ENCODE measurements around the gene FCRL1. TPM values are rescaled to one million over a fixed set of nuclear protein-coding genes. Genes with fewer than 3 reads are reported as not detected.

Gene FCRL1
- total RNA-seq, 1 donor from 2014 or later: not detected

DNA sequence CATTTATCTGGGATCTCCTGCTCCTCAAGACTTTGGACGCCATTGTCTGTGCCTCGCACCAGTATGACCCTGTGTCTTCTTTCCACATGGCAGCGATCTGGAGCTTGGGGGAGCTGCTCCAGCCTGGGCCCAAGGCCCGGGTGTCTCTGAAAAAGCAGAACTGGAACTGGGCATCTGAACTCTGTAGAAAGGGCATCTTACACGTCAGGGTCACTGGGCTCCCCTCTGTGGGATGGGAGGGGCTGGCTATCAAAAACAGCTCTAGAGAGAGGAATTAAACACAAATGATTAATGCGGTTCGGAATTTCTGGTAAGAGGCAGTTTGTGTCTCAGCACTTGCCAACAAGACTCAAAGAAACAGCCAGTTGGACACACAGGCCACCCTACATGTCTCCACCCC lies 16.1 kb downstream of the FCRL1 start:
- DNase-seq (ENCODE audit: low read depth): no peak

DNA sequence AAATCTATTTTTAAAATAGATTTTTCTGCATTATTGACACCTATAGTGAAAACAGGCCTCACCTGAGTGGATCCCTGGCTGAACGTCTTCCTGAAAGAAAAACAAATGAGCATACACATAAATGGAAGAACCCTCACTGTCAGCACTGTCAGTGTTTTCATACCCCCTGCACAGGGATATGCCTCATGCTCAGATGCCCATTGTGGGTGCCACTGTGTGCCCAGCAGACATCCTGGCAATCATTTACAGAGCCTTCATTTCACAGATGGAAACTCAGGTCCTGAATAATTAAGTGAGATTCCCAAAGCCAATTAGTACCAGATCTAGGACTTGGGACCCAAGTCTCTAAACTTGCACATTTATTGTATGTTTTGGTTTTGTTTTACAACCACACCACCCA lies 19.9 kb downstream of the FCRL1 start:
- no peak for DNase-seq (ENCODE audit: low read depth)

DNA sequence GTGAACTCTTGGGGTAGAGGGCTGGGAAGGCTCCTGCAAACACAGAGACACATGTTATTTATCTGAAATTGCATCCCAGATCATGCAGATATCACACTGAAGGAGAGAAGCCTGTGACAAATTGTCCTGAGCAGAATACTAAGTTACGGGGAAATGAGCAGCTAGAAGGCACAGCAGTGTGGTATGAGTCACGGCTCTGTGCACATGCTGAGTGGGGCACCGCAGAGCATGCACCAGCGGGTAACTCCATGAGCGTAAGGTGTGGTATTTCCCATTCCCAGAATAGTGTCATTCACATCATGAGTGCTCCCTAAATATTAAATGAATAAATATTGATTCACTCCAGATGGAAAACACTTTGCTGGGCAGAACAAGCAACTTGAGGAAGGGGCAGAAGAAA lies 21.7 kb downstream of the FCRL1 start:
- no peak for DNase-seq (ENCODE audit: low read depth)

DNA sequence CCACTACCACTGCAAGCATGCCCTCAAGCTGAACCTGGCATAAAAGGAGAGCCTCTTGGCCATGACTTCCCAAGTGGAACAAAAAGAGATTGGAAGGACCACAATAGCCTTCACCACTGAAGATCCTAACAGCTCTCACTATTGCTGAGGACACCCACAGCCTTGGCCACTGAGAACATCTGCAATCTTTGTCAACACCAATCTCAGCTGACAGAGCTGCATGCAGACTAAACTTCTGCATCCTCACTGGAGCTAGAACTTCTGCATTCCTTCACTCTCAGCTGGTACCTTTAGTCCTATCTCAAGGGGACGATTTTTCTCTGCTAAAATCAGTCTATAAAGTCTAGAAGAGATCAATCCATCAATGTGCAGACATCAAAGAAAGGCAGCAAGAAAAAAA lies 34.7 kb downstream of the FCRL1 start:
- DNase-seq (ENCODE audit: low read depth): no peak

DNA sequence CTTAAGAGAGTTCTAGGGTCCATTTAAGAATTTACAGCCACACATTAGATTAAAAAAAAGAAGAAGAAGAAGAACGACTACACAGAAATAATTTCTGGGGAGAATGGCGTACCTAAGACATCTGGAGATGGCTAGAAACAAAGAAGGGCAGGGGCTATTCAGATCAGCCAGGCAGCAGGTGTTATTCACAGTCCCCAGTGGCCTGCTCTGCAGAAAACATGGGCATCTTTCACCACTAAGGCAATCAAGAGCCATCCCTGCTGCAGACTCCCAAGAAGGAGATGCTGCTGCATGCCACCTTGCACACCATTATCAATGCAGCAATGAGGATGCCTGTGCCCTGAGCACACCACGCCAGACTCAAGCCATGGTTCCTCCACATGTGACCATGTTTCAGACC lies 35.1 kb downstream of the FCRL1 start:
- DNase-seq (ENCODE audit: low read depth): no peak

DNA sequence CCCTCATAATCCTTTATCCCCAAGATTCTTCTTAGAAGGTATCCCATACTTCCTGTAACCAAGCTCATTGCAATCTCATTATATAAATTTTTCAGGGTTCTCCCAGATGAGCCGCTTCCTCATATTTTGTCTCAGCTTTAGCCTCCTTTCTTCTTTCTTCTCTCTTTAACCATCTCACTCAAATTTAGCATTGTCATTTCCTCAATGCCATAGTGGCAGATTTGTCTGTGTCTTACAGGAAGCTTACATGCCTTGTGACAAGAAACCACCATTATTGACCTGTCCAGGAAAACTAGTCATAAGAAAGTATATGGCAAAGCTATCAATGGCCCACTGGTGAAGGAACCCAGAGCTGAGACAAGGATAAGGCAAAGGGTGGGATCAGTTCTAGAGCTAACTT lies 37.0 kb downstream of the FCRL1 start:
- no peak for DNase-seq (ENCODE audit: low read depth)

DNA sequence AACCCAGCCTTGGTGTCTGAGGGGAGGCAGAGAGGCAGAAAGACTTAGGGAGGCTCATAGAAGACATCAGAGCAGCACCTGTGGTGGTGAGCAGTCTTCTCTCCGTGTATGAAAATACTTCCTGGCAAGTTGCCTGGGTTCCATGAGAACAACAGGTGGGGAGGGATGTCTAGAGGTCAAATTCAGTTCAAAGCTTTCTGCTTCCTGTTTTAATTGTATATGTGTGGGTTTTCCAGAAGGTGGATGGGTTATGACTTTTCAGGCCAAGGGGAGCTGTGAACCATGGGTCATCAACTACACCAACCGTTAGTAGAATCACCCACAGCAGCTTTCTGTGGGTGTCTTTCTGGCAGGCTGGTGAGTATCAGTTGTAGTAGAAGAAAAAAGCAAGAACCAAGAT lies 38.9 kb downstream of the FCRL1 start:
- DNase-seq (ENCODE audit: low read depth): no peak

DNA sequence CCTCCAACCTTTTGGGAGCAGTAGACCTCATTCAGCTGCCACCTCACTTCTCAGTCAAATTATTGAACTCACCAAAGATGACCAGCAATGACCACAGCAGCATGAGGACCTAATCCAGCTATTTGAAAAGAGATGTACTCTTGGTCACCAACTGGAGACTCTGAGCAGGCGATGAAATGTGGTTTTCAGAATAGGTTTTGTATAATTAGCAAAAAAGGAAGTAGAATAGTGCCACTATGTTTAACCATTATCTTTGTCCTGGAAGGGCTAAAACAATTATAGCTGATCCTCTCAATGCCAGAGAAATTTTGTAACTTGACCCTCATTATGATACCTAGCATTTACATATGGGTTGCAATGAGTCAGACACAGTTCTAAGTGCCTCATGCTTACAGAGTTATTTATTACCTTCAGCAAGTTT lies 42.9 kb downstream of the FCRL1 start, which contains the start of gene FCRL2:
FCRL2 (minus strand) TSS at position 162 of the 421 bp plus-strand sequence; CDS start at position 103, 59 bp downstream.
- no peak for DNase-seq (ENCODE audit: low read depth)

DNA sequence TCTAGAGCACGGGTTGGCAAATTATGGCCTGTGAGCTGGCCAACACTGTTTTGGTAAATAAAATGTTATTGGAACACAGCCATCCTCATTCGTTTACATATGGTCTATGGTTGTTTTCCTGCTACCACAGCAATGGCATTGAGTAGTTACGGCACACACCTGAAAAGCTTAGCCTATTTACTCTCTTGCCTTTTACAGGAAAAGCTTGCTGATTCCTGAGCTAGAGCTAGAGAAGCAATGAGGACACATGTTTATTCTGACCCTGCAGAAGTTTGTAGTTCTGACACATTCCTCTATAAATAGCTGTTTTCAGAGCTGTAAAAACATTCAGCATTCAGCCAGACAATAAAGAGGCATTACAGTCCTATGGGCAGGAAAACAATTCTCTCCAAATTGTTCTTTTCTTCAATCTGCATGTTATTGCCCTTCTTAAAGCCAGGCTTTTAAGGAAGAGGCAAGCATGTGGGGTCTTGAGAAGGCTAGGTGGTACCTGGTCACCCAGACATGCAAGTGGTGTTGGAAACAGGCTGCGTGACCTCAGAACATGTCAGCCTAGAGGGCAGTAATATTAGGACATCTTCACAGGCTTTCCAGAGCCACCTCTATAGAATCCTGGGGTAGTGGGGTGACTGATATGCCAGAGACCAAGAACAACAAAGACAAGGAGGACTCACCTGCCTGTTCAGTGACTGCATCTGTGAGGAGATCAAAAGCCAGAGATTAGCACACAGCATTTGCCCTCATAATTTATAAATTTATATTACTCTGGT lies 44.6 kb downstream of the FCRL1 start:
- no peak for DNase-seq (ENCODE audit: low read depth)

DNA sequence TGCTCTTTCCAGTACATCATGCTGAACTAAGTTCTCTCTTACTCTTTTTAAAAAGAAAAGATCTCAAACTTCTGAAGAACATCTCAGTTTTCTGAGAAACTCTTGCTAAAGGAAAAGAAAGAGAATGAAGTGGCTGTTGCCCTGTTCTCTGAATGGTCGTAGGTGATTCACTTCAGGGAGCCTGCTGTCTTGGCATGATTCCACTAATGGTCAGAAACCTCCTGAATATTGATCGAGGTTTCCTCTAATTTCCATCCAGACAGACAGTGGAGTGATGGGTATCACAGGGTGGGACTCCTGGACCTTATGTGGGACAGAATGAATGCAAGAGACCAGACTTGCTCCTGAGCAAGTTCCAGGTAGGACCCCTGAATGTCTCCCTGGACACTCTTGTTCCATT lies 45.5 kb downstream of the FCRL1 start:
- DNase-seq (ENCODE audit: low read depth): no peak

DNA sequence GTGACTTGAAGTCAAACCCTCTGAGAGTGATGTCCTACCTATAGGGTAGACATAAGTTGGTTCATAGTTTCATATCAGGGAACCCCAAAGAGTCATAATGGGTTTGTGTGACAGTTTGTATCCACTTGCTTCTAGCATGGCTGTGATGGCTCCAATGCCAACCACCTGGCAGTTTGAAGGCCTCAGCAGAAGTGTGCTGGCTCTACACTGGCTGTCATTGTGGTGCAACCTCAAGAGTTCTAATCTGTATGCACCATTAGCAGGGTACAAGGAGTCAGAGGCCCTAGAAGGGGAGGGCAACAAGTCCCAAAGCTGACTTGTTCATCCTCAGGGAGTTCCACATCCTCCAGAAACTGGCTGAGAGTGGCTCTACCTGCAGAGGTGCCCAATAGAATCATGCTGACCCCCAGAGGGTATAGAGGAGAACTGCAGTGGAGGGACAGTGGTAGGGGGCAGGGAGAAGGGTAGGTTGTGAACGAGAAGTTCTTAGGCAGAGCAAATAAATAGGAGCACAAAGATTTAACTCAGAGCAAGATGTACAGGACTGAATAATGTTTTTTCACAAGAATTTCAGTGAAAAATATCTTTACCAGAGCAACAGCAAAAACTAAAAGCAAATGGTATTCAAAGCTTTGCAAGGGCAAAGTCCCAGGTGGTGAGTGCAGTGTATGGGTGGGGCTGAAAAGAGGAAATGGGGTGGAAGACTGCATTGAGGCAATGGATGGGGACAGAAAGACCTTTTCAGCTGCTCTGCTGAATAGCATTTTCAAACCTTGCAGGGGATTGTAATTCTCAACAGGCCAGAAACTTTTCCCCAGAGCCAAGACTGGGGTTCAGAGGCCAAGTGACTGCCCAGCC lies 46.2 kb downstream of the FCRL1 start:
- DNase-seq (ENCODE audit: low read depth): no peak

DNA sequence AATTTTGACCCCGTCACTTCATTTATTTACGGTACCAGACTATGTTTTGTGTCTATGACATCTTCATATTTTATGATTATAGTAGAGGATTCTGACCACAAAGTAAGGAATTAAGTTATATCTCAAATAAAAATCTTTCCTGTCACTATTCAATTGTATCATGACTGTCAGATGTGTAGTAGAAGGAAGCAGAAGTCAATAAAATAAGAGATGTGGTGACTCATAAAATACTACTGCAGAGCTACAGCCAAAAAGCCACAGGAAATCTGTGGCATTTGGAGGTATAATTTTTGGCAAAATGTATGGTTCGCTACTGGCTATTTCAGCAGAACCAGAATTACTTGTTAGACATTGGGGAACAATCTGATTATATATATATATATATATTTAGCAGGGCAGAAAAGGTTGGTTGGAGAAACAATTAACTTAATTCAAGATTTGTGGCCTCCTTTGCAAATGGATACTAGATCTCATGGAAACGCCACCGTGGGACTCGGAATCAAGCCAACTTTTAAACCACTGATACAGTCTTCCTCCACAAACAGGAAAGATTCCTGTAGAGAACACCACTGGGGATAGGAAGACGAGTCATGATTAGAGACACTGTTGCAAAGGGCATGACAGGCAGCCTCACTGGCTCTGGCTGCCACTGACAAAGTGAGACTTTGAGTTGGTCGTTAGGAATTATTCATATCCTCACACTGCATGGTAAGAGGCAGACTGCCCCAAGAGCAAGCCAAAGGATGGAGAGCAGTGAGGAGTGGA lies 48.1 kb downstream of the FCRL1 start:
- DNase-seq (ENCODE audit: low read depth): no peak

DNA sequence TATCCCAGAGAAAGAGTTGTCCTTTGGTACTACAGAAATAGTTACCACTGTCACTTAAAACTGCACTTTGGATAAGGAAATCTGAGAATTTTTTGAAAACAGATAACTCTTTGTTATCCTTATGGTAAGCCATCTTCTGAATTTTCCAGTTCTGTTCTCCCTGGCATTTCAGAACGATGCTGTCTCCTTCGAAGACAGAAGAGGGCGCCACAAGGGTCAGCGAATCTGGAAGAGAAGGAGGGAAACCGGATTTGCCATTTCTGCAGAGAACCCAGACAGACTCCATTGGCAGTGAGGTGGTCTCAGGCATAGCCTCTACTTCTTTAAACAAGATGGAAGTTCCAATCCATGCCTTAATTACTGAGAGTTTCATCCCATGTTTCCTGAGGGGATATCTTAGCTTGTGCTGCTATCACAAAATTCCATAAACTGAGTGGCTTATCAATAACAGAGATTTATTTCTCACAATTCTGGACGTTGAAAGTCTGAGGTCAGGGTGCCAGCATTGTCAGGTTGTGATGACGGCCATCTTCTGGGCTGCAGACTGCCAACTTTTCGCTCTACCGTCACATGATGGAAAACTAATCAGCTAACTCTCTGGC lies 49.4 kb downstream of the FCRL1 start:
- no peak for DNase-seq (ENCODE audit: low read depth)

DNA sequence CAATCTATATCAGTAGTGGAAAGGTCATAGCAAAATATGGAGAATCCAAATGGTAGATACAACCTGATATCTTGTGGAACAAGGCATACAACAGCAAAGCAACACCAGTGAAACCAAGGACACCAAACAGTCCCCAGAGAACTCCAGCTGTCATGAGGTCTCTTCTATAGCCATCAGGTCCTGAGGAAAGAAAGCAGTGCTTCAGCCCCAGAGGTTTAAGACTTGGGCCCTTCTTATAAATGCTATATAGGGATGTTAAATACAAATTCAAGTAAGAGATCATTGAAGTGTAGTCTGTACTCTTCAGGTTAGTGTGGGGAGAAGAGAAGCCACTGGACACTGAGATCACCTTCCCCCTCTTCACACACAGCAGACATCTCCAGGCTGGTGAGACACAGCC lies 53.1 kb downstream of the FCRL1 start:
- no peak for DNase-seq (ENCODE audit: low read depth)

DNA sequence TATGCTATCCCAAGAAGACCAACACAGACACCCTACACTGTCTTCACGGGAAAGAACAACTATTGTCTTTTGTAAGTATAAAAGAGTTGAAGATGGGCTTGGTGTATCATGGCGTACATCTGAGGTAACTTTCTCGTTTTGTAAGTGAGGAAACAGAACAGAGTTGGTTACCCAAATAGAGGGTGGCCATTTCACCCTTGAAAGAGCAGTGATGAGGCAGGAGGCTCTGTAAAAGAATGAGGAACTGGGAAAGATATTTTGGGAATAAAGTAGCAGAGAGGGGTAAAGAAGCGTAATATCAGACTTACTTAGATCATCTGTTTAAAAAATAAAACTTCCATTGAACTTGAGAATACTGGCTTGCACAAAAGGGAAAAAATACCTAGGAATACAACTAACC lies 61.9 kb downstream of the FCRL1 start:
- DNase-seq (ENCODE audit: low read depth): no peak

DNA sequence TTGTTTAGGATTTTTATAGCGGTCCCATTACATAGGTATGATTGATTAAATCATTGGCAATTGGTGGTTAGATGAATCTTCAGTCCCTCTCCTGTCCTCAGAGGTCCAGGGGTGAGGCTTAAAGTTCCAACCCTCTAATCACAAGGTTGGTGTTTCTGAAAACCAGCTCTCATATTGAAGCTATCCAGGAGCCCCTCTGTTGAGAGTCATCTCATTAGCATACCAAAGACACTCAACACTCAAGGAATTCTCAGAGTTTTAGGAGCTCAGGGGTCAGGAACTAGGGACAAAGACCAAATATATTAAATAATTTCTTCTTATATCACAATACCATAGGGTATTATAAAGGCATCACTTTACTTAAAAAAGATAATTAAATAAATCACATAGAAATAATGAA lies 66.3 kb downstream of the FCRL1 start:
- DNase-seq (ENCODE audit: low read depth): no peak

DNA sequence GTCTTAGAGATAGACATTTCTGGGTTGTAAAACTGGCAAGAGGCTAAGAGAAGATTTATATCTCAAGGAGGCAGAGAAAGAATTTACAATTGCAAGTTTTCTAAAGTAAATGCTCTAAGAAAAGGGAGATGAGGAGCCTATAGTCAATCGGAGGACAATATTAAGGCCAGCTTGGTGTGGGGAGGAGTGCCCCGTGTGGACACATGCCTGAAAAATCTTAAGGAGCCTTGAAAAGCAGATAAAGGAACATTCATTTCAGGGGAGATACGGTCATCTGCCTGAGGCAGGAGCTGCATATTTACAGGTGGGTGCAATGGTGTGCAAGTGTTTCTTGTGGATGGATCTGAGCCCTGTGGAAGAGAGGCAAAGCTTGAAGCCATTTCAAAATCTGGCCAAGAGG lies 68.6 kb downstream of the FCRL1 start:
- DNase-seq (ENCODE audit: low read depth): no peak

DNA sequence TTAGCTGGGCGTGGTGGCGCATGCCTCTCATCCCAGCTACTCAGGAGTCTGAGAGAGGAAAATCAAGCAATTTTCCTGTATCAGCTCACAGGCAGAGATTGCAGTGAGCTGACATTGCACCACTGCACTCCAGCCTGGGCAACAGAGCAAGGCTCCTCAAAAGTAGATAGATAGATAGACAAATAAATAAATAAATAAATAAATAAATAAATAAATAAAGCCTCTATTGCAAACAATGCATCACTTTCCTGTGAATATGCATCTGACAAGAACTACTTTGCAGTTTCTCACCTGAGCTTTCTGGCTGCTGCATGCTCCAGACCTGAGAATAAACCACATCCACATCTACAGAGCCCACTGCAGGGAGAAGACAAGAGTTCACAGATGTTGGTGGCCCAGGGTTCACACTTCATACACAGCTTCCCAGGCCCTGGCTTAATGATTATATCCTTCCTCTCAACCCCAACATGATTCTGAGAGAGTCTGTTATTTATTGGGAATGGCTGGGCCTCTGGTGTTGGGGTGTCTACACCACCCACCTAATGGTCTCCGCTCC lies 71.6 kb downstream of the FCRL1 start:
- DNase-seq (ENCODE audit: low read depth): no peak
